HuH-7 (cell line): ENCODE results near the gene ZNF385B.
"Not testable (repeated sequence)": the region's sequence is repeated elsewhere in the genome, so short reads cannot be mapped to it uniquely, and the experiment has no call there.

Experiments used
- DNase-seq: peaks from one replicate; pipeline ENCODE4 v3.0.0; 2011; ENCODE audit warnings: low spot score

ZNF385B gene

DNA sequence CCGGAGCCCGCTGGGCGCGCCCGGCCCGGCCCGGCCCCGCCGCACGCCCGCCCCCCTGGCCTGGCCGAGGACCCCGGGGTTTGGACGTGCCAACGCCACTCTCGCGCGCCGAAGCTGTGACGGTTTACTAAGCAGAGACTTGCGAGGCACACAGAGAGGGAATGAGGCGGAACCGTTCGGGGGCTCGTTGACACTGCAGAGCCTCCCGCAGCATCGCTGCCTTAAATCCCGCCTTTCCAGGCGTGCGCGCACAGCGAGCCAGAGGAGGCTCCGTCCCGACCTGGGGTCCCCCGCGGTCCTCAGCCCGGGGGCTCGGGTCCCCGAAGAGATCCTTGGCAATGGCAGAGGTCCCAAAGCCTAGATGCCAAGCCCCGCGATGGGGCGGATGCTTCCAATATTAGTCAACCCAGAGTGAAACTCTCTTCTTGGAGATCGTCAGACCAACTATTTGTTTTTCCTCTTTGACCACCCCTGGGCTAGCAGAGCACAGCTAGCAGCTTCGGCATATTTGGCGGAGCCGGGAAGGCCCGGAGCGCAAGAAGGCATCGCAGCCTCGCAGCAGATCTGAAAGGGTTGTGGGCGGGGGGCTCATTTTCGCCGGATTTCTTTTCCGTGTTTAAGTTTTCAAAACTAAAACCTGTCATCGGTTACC lies at the start of gene ZNF385B:
TSS of gene ZNF385B (minus strand) at position 197 of the 652 bp plus-strand sequence.
- DNase-seq: peak; percentile 21

DNA sequence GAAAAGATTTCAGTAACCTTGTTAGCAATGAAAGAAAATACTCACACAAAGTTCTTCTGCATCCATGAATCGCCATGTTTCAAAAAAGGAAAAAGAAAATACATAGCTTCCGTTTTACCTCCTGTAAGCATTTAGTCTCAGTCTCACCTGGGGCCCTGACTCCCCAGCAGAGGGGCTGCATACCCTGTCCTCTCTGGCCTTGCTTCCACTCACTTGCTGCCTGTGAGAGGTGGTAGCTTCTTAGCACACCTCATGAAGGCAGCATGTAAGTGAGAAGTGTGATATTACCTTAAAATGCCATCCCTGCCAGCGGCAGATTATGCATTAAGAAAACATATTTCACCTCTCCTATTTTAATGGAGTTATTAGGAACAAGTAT lies 49.3 kb upstream of the ZNF385B start:
- no peak for DNase-seq

DNA sequence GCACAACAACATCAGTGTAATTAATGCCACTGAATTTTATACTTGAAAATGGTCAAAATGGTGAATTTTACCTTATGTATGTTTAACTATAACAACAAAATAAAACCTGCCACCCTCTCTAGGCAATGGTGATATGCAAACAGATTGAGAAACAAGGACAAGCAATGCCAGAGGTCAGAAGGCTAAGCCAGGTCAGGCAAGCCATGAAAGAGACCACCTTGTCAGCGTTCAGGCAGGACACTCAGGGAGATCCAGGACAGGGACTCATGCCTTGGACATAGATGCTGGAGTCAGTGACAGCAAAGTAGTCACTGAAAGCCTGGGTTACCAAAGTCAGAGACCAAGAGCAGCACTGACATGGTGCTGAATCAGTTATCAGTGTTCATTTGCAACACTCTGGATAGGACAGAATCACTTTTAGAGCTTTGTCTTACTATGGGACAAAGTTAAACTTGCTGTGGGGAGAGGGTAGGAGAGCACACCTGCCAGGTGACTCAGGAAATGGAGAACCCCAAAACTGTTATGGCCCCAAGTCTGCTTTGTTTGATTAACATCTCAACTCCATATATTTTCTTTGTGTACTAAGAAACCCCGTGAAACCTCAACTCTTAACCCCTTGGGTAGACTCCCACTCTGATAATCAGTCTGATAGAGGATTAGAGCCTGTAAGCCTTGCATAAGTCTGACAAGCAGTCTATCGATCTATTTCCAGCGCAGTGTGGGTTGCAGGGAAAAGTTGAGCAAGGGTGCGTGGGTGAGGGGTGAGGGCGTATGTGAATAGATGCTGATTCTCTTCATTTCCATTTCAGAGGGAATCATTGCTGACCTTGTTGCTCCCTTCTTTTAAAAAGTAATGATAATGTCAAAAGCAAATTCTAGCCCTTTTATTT lies 48.7 kb upstream of the ZNF385B start:
- peak; percentile 8 for DNase-seq

DNA sequence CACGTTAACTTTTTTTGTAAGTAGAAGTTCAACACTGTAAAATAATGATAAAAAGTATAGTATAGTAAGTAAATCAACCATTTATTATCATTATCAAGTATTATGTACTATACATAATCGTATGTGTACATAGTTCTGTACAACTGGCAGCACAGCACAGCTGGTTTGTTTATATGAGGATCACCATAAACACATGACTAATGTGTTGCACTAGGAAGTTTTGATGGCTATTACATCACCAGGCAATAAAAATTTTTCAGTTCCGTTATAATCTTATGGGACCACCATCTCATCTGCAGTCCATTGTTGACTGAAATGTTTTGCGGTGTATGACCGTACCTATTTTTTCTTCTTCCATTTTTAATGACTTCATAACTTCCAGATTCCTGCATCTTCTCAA lies 39.2 kb upstream of the ZNF385B start:
- no peak for DNase-seq

DNA sequence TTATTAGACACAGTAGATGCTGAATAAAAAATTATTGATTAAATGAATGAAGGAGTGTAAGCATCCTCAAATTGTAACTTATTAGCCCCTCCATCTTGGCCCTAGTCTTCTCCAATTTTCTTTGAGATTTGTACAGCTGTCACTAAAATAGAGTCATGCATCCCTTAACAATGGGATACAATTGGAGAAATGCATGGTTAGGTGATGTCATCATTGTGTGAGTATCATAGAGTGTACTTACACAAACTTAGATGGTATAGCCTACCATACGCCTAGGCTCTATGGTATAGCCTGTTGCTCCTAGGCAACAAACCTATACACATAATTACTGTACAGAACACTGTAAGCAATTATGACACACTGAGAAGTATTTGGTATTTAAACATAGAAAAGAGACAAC lies 38.3 kb upstream of the ZNF385B start:
- no peak for DNase-seq

DNA sequence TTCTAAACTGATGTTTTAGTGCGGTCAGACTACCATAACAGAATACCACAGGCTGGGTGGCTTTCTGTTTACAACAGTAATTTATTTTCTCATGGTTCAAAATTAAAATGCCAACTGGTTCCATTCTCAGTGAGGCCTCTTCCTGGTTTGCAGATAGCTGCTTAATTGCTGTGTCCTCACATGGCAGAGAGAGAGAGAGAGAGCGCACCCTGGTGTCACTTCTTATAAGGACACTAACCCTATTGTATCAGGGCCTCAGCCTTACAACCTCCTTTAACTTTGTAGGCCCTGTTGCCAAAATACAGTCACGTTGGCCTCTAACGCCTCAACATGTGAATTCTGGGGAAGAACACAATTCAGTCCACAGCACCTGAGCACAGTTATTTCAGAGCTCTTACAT lies 37.5 kb upstream of the ZNF385B start:
- peak; percentile 17 for DNase-seq

DNA sequence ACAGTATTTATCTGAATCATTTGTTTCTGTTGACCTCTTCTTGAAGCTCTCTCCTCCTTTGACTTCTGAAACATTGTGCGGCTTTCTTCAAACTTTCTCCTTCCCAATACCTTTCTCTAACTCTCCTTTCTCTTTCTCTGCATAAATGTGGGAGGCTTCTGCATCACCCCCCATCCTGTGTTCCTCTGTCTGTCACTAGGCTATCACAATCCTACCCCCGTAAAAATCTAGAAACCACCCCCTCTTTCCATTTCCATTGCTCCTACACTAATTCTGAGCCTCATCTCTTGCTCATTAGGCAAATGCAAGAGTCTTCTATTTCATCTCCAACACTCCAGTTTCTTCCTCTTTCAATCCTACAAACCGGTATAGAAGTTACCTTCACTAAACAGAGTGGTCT lies 32.2 kb upstream of the ZNF385B start:
- DNase-seq: no peak

DNA sequence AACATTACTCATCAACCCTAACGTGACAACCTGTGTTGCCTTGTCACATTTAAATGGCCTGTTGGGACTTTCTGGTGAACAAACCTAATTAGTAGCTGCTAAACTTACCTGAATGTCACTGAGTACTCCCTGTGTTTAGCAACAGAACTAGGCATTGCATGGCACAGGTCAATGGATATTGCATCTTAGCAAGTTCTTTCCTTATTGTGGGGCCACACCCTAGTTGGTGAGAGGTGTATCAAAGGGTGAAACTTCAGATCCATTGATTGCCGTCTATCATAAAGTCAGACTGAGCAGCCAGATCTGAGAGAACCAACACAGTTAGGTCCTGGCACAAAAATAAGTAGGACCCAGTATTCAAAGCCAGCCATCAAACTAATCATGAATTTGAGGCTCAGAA lies 29.8 kb upstream of the ZNF385B start:
- no peak for DNase-seq

DNA sequence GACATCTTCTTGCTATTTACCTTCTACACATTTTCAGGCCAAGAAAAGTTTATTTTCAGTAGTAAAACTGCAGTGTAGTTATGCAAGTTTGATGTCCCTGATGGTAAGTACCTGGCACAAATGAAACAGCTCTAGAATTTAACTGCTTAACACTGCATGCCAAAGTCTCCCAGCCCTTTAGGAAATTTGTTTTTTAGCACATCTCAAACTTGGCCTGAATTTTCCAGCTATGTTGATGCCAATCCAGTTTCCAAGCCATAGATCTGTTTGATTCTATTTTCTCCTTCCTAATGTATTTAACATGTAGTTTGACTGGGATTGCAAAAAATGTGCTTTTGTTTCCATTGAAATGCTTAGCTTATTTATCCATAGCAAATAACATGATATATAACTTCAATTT lies 29.3 kb upstream of the ZNF385B start:
- no peak for DNase-seq

DNA sequence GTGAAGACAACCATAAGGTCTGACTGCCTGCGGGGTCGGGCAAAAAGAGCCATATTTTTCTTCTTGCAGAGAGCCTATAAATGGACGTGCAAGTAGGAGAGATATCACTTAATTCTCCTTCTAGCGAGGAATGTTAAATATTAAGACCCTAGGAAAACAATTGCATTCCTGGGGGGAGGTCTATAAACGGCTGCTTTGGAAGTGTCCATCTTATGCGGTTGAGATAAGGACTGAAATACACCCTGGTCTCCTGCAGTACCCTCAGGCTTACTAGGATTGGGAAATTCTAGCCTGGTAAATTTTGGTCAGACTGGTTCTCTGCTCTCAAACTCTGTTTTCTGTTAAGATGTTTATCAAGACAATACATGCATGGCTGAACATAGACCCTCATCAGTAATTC lies 27.2 kb upstream of the ZNF385B start:
- not testable (repeated sequence) for DNase-seq

DNA sequence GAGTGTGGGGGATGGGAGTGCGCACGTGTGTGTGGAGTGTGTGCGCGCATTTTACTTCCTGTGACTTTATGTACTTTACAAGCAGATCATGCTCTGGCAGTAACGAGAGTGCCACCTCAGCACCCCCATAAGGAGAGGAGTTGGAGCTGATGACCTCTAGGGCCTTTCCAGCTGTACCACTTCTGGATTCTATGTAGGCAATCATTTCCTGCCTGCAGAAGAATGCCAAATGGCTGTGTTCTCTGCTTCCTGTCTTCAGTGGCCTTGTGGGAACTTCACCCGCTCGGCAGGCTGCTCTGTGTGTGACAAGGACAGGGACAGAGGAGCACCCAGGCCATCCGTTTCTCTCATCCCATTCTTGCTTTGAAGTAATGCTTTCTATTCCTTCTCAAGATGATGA lies 22.8 kb upstream of the ZNF385B start:
- DNase-seq: no peak

DNA sequence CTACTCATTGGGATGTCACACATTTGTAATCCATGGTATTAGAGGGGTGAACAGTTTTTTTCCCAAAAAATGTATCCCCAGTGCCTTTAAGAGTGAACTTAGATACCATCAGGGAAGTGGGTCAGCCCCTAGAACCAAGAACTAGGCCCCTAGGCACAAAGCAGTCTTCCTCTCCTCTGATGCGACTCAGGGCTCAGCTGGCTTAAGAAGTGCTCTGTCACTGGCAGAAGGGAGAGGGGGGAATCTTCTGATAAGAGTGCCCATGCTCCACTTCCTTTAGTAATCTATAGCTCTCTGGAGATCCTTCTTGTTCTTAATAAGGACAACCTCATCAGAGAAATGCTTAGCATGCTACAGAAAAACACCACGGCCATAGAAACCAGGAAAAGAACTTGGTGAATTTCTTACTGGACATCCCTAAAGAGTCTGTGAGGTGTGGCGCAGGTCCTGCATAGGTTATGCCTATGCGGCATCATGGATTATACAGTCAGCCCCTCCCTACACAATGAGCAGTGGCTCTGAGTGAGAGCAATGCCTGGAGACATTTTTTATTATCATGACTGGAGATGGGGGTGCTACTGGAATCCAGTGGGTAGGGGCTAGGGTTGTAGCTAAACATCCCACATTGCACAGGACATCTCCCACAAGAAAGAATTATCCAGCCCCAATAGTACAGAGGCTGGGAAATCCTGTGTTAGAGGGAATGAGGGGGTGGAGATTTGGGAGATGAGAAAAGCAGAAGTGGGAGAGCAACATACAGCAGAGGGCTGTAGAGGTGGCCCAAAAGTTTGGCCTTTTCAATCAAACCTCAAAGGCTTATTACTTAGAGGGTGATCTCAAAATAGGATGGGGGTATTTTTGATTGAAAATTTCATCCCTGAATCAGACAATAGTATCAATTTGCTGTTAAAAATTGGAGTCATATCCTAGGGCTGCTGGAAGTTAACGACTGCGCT lies 21.7 kb upstream of the ZNF385B start:
- no peak for DNase-seq

DNA sequence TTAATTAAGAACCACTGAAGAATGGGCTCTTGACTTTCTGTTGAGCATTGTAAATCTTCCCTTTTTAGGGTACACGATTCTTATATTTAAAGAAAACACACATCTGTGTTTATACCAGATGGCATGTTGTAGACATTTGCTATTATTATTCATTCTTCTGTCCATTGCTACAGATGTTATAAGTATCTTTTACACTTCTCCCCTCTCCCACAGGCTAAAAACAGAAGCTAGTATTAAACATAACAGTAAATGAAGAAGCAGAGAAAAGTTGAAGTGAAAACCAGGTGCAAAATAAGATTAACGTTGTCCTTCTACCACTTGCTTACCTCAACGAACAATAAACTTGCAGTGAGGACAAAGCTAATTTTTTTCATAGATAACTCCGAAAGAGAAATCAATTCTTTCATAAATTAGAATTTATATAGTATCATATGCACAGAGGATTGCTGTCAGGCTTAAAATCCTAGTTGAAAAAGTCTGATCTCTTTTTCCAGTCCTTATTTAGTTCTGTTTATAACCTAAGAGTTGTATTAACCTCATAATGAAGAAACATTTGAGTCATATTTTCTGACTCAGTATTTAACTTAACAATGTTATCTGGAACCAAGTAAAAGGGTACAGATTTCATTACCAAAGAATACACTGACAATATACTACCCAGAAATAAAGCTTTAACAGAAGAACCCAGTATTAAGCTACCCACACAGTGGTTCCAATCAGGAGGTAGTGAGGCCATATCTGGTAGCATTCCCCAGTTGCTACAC lies 16.4 kb upstream of the ZNF385B start:
- DNase-seq: no peak

DNA sequence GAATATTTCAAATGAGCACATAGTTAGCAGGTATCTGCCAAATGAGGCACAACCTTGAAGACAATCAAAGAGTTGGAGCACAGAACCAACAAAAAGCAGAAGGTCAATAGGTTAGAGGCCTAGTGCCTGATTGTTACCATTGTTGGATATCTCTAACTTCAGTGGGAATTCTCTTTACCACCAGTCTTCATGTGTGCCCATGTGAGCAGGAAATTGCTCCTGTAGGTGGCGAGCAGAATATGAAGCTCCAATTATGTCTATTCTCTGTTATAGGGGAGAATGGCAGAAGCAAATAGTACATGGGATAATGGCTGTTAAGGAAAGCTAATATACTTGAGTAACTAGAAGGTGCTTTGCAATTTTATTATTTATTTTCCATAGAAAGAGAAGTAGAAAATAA lies 14.9 kb upstream of the ZNF385B start:
- no peak for DNase-seq

DNA sequence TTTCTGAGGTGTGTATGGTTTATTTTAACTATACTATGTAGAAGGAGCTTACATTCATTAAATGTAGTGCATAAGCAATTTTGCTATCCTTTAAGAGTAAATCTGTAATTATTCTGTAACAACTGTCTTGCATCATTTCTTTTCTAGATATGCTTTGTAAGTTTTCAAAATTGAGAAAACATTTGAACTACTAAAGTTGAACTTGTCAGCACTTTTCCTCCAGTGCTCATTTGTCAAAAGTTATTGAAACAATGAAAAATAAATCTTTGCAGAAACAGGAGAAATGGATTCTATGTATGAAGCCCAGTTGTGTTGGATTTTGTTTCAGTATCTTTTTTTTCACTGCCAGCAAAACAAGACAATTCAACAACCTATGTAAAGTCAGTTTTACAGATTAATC lies 14.5 kb upstream of the ZNF385B start:
- DNase-seq: no peak

DNA sequence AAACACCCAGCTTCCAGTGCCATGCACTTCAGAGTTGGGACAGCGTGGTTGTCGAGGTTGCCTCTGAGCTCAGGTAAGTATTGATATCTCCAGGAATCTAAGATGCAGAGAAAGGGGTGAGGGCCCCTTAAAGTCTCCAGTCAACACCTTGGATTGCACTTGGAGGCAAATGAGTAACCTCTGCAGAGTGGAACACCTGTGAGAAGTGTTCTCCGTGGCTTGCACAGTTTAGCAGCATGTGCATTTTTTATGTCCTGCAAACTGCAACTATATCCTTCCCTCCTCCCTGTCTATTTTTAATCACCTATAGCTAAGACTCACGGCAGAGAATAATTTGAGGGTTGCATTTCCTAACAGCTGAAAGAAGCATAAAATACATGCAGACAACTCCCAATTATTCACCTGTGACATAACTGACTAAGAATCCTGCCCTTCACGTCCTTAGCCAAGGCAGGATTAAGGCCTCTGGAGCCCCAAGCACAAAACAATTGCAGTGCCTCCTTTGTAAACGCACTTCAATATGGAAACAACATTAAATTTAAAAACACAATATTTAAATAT lies 1.6 kb upstream of the ZNF385B start:
- no peak for DNase-seq

DNA sequence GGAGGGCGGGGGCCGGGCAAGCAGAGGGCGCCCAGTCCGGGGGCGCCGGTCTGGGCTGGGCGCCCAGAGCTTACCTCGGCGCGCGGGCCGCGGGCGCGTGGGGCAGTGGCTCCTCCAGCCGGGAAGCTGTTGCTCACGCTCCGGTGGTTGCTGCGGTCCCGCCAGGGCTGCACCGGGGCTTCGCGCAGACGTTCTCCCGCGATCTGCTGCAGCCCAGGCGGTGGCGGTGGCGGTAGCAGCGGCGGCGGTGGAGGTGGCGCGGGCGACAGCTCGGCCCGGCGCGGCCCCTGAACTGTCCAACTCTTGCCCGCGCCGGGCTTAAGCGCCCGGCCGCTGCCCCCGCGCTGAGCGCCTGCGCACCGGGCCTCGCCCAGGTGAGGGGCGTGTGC lies 391 bp downstream of the ZNF385B start:
- DNase-seq: peak; percentile 36

DNA sequence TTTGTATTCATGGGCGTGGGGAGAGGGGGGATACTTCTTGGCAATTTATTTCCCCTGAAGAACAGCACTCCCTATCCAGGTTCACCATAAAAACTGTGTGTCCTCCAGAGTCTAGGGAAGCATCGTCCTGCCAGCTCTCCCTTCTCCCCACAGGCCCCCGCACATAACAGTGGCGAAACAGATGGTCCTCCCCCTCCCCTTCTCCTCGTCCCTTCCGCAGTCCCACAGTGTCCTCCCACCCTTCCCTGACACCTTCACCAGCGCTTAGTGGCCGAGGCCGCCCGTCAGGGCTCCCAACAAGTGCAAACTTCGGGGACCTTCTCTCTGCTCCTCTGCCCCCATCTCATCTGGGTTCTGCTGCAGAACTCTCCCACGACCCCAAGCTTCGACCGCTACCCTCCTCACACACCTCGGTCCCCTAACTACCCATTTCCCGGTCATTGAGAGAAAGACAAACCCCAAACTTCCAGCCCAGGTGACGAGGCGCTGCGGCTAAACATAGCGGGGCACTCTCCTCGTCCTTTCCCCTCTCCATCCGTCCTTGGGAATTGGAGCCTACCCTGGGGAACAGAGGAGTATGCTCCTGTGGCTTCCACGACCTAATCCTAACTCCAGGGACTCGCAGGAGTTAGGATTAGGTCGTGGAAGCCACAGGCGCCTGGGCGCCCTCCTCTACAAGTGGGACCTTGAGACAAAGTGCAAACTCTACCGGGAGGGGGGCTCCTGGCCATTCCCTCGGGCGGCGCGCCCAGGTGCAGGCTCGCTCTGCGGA lies 971 bp downstream of the ZNF385B start:
- peak; percentile 38 for DNase-seq

DNA sequence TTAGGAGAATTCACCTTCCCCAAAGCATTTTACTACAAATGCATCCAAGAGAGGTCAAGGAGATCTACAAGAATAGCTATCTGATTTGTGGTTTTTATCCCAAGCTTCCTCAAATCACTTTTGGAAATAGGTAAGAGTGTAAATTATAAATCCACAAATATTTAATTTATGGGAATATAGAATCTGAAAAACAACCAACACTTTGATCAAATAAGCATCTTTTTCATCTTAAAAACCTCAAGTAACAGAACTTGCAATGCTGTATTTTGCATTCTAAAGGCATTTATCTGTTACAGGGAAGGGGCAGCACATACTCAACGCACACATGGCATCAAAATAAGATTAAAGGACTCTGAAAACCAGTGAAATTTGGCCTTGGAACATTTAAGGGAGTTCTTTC lies 1.9 kb downstream of the ZNF385B start:
- no peak for DNase-seq

DNA sequence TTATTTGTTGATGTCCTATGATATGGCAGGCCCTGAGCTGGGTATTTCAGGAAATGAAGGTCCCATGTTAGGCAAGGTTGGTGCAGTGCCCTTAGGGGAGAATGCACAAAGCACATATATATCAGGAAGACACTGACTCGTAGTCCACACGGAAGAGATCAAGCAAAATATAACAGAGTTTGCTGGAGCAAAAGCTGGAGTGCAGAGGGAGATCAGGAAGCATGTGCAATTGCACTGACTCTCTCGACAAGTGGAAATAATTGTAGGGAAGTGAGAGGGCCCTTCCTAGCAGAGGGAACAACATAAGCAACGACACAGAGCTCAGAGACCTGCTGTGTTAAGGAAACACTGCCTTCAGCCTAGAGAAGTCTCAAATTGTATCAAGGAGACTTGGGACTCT lies 4.2 kb downstream of the ZNF385B start:
- DNase-seq: no peak

DNA sequence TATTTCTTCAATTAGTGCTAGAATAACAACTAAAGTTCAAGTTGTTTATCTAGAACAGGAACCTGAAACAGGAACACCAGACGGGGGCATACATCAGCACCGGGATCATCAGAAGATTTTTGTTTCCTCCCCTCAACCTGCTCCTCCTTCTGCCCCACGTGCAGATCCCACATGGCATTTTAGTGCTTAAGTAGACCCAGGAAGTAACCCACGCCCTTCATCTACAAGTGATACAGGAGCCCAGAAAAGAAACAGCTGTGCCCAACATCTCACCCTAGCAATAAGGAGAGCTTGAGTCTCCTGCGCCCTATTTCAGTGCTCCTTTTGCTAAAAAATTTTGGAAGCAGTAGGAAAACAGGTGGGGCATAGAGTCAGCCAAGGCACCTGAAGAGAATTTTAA lies 5.2 kb downstream of the ZNF385B start:
- DNase-seq: no peak
